Measurements from ENCODE around the gene PYGB.

Gene PYGB

DNA sequence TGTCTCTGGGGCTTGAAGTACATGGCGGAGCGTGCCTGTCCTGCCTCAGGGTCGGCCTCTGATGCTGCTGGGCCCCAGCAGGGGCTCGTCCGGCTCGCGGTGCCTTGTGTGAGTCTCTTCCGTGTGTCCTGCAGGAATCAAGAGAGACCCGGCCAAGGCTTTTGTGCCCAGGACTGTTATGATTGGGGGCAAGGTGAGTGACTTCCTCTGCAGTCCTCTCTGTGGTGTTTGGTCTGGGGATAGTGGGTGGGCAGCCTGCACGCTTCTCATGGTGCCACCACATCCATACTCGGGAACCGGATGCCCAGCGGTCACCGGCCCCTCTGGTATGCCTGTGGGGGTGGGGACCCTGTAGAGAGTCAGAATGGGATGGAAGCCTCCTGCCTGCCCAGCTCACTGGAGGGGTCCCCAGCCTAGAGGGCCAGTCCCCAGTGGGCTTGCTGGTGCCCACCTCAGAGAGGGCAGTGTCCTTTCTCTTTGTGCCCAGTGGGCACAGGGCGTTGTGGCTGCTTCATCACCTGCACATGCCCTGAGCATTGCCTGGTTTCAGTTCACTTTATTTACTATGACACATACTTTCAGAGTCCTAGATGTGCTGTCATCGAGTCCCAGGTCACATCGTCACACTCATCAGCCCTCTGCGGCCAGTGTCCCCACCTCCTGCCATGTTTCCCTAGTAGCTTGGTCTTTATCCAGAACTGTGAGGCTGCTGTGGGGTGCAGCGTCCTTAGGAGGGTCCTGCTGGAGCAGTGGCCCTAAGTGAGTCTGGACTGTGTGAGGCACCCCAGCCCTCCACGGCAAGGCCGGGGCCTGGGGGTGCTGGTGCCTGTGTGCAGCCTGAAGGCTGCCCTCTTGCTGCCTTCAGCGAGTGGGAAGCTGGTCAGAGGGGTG lies 40.7 kb downstream of the PYGB start:
- Histone ChIP-seq H3K4me3 (no peak overlapping the region), H3K4me1 (no peaks in the 10 kb centered on the region), H3K36me3 (replicated peaks) (peaks cover 39% of the 10 kb centered on the region), H3K27me3 (ENCODE audit: low read depth) (no peaks in the 10 kb centered on the region), H3K9me3 (no peaks in the 10 kb centered on the region)
- in situ Hi-C loops (cut with MboI; ENCODE audit: low sequenced_read_pairs) = no loop called here
- DNase-seq (ENCODE audit: low spot score in 2 of 2) = no peak

DNA sequence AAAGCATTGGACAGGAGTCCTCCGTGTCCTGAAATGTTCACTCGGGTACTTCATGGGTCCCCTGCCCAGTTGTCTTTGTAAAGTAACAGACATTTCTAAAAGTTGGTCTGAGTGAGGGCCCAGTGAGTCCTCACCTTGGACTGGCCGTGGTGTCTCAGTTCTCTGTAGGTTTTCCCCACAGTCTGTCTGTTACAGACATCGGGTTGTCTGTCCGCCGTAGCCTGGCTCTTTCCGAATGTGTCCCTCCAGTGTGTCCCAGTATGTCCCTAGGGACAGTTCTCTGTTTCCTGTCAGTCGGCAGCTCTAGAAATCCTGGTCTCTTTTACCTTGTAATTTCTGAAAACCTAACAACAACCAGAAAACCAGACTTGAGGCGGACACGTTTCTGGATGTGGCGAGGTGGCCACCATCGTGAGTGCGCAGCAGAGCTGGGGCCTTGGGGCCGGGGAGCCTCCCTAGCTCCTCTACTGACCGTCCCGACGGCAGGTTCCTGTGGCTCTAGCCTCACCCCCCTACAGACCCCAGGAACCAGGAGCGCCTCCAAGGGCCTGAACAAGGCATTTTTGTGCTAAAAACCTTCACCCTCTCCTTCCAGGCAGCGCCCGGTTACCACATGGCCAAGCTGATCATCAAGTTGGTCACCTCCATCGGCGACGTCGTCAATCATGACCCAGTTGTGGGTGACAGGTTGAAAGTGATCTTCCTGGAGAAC lies 42.2 kb downstream of the PYGB start:
- H3K9me3 ChIP-seq = no peaks in the 10 kb centered on the region
- in situ Hi-C loops (cut with MboI; ENCODE audit: low sequenced_read_pairs) = loop anchor here (5.0 to 10.0 kb wide), 2 partner anchors 107 to 295 kb away; partner anchors contain the start of gene APMAP
- no peaks in the 10 kb centered on the region for H3K27me3 ChIP-seq (ENCODE audit: low read depth)
- DNase-seq (ENCODE audit: low spot score in 2 of 2) = no peak
- peaks cover 31% of the 10 kb centered on the region for H3K36me3 ChIP-seq (replicated peaks)
- H3K4me1 ChIP-seq = no peaks in the 10 kb centered on the region
- no peak overlapping the region for H3K4me3 ChIP-seq

DNA sequence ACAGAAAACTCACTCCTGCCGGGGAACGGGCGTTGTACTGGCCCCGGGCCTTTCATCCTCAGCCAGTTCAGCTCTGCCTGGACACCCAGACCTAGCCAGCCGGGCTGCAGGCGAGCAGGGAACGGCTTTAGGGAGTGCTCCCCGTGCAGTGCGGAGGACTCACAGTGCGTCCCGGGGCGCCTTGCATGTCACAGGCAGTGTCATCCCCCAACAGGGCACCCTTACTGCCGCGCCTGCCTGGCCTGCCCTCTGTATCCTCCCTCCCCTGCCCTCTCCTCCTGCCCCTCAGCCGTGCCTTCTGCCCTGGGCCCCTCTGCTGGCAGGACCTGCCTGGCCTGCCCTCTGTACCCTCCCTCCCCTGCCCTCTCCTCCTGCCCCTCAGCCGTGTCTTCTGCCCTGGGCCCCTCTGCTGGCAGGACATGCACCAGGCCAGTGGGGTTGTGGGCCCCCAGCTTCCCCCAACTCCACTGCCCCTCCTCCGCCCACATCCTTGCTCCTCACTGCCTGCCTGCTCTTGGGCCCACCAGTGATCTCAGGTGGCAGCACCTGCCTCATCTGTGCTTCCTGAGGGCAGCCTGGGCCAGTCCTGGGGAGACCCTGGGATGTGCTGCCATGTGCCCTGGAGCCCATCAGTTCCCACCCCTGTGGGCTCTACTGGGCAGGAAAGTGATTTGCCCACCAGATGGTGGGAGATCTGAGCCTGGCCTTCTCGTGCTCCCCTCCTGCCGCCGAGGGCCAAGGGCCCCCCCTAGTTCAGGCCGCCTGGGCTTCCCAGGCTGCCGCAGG lies 43.0 kb downstream of the PYGB start:
- DNase-seq (ENCODE audit: low spot score in 2 of 2) = no peak

DNA sequence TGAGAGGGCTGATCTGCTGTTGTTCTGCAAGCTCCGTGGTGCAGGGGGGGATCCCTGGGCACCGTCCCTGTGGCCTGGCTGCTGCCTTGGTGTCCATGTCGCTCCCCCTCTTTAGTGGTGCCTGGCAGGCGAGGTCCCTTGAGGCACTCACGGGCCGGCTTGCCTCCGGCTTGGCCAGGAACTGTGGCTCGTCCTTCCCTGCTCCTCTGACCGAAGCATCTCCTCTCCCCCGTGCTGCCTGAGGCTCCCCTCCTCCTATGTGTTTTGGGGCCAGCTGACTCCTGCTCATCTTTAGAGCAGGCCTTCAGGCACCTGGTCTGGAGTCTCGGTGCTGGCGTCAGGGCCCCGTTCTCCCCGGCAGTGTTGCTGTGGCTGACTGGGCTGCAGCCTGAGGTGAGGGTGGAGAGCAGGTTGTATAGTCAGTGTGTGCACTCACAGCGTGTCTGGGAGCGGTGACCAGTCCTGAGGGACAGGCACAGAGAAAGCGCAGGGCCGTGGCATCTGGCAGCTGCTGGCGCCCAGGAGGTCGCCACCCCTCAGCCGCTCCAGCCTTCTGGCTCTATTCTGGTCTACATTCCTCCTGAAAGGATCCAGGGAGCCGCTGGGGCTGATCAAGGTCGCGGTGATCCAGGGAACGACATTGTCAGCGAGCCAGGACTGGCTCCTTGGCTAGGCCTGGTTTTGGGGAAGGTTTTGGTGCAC lies 43.7 kb downstream of the PYGB start:
- in situ Hi-C loops (cut with MboI; ENCODE audit: low sequenced_read_pairs) = loop anchor here (5.0 to 10.0 kb wide), 2 partner anchors 106 to 297 kb away; partner anchors contain the start of gene APMAP
- H3K4me1 ChIP-seq = no peaks in the 10 kb centered on the region
- H3K36me3 ChIP-seq (replicated peaks) = peaks cover 41% of the 10 kb centered on the region
- H3K27me3 ChIP-seq (ENCODE audit: low read depth) = no peaks in the 10 kb centered on the region
- no peak for DNase-seq (ENCODE audit: low spot score in 2 of 2)
- no peak overlapping the region for H3K4me3 ChIP-seq
- no peaks in the 10 kb centered on the region for H3K9me3 ChIP-seq

More for the DNA sequence above, 43.0 kb downstream of the PYGB start:
- in situ Hi-C loops (cut with MboI; ENCODE audit: low sequenced_read_pairs) = loop anchor here (5.0 to 10.0 kb wide), 2 partner anchors 106 to 296 kb away; partner anchors contain the start of gene APMAP
- no peaks in the 10 kb centered on the region for H3K9me3 ChIP-seq
- no peaks in the 10 kb centered on the region for H3K27me3 ChIP-seq (ENCODE audit: low read depth)
- no peak overlapping the region for H3K4me3 ChIP-seq
- no peaks in the 10 kb centered on the region for H3K4me1 ChIP-seq
- H3K36me3 ChIP-seq (replicated peaks) = peaks cover 39% of the 10 kb centered on the region

DNA sequence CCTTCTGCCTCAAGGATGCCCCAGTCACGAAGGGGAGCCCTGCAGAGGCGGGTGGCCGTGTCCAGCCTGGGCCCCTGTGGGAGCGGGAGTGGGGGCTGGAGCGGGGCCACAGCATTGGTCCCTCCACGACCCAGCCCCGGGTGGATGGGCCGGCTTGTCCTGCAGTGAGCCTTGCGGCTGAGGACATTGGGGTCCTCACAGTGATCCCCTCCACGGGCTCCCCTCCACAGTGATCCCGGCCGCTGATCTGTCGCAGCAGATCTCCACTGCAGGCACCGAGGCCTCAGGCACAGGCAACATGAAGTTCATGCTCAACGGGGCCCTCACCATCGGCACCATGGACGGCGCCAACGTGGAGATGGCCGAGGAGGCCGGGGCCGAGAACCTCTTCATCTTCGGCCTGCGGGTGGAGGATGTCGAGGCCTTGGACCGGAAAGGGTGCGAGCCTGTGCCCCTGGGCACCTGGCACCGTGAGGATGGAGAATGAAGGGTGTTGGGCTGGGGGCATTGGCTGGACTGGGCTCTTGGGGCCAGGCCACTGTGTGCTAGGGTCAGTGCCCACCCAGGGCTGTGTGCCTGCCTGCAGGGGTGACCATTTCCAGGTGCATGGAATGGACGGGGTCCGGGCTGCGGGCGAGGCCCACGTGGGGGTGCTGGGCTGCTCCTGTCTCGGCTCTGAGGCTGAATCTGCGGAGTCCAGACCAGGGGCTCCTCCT lies 44.4 kb downstream of the PYGB start:
- no peaks in the 10 kb centered on the region for H3K4me1 ChIP-seq
- H3K27me3 ChIP-seq (ENCODE audit: low read depth) = no peaks in the 10 kb centered on the region
- H3K4me3 ChIP-seq = no peak overlapping the region
- peaks cover 43% of the 10 kb centered on the region for H3K36me3 ChIP-seq (replicated peaks)
- no peaks in the 10 kb centered on the region for H3K9me3 ChIP-seq
- no peak for DNase-seq (ENCODE audit: low spot score in 2 of 2)
- in situ Hi-C loops (cut with MboI; ENCODE audit: low sequenced_read_pairs) = loop anchor here (5.0 to 10.0 kb wide), 2 partner anchors 105 to 298 kb away; partner anchors contain the start of gene APMAP

DNA sequence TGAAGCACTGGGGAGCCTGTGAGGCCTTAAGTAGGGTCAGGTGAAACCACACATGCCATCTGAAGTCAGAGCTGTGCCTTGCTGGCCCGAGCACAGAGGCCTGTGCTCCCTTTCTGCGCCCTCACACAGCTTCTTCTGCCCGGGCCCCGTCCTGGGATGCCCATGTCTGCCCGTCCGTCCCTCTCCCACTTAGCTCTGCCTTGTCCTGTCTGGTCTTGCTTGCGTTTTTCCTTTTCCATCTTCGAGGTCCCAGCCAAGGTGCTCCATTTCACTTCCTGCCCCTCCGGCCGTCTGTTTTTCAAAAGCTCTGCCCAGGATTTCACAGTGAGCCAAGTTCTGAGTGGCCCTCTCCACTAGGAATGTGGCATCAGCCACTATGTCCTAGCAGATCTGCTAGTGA lies 45.6 kb downstream of the PYGB start:
- Histone ChIP-seq H3K27me3 (ENCODE audit: low read depth) (no peaks in the 10 kb centered on the region), H3K36me3 (replicated peaks) (peaks cover 43% of the 10 kb centered on the region), H3K4me1 (no peaks in the 10 kb centered on the region), H3K9me3 (no peaks in the 10 kb centered on the region), H3K4me3 (no peak overlapping the region)
- in situ Hi-C loops (cut with MboI; ENCODE audit: low sequenced_read_pairs) = loop anchor here (5.0 to 10.0 kb wide), 2 partner anchors 104 to 299 kb away; partner anchors contain the start of gene APMAP
- no peak for DNase-seq (ENCODE audit: low spot score in 2 of 2)

DNA sequence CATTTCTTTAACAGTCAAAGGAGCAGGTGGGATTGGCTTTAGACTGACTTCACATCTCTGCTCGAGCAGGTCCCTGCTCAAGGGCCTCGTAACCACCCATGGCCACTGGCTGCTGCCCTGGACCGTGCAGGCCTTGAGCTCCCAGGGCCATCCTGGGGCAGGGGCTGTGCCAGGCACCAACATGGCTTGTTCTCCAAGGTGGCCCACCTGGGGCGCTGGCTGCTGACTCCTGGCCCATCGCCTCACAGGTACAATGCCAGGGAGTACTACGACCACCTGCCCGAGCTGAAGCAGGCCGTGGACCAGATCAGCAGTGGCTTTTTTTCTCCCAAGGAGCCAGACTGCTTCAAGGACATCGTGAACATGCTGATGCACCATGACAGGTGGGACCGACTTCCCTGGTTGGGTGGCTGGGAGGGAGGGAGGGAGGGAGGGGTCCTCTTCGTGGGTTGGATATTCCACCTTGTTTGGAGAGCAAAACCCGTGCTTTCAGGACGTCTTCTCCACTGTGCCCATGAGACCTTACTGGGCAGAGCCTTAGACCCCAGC lies 46.1 kb downstream of the PYGB start:
- peaks cover 39% of the 10 kb centered on the region for H3K36me3 ChIP-seq (replicated peaks)
- DNase-seq (ENCODE audit: low spot score in 2 of 2) = no peak
- H3K4me1 ChIP-seq = no peaks in the 10 kb centered on the region
- no peaks in the 10 kb centered on the region for H3K9me3 ChIP-seq
- in situ Hi-C loops (cut with MboI; ENCODE audit: low sequenced_read_pairs) = loop anchor here (5.0 to 10.0 kb wide), 2 partner anchors 103 to 299 kb away; partner anchors contain the start of gene APMAP
- H3K4me3 ChIP-seq = no peak overlapping the region
- H3K27me3 ChIP-seq (ENCODE audit: low read depth) = no peaks in the 10 kb centered on the region

DNA sequence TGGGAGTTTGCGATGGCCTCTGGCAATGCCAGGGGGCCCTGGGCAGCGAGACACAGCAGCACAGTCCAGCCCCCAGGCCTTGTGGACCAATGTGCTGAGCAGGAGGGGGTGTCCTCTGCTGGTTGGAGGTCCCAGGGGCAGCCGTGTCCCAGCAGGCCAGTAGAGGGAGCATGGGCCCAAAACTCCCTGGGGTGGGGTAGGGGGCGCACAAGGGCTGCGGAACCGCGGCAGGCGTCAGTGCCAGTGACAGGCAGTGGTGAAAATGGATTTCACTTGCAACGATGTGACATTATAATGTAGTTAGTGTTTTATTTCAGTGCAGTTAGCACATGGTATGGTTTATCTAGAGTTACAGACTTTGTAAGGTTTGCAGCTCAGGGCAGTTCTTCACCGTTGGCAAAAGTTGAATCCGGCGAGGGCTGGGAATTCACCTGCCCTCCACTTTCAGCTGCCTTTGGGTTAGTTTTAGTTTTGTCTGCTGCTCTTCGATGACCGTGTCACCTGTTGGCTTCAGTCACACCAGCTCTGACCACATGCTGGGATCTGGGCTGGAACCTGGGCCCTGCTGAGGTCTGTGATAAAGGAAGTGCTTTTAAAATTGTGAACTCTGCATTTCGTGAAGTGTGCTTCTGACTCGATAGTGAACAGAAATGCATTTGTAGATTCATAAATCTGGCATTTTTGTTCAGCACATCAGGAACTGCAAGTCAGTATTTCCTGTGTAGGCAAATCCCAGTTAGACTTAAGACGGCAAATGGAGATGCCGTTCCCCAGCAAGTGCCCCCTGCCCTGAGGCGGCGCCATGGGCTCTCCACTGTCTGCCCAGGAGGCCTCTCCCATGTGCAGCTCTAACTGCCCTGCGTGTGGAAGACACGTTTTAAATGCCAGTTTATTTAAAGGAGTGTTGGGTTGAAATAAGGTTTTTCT lies 46.8 kb downstream of the PYGB start:
- peak; percentile 61 to 86 for DNase-seq (ENCODE audit: low spot score in 2 of 2)
- Histone ChIP-seq H3K27me3 (ENCODE audit: low read depth) (no peaks in the 10 kb centered on the region), H3K36me3 (replicated peaks) (peaks cover 39% of the 10 kb centered on the region), H3K9me3 (no peaks in the 10 kb centered on the region), H3K4me1 (no peaks in the 10 kb centered on the region), H3K4me3 (no peak overlapping the region)
- in situ Hi-C loops (cut with MboI; ENCODE audit: low sequenced_read_pairs) = loop anchor here (5.0 to 10.0 kb wide), 2 partner anchors 103 to 300 kb away; partner anchors contain the start of gene APMAP

DNA sequence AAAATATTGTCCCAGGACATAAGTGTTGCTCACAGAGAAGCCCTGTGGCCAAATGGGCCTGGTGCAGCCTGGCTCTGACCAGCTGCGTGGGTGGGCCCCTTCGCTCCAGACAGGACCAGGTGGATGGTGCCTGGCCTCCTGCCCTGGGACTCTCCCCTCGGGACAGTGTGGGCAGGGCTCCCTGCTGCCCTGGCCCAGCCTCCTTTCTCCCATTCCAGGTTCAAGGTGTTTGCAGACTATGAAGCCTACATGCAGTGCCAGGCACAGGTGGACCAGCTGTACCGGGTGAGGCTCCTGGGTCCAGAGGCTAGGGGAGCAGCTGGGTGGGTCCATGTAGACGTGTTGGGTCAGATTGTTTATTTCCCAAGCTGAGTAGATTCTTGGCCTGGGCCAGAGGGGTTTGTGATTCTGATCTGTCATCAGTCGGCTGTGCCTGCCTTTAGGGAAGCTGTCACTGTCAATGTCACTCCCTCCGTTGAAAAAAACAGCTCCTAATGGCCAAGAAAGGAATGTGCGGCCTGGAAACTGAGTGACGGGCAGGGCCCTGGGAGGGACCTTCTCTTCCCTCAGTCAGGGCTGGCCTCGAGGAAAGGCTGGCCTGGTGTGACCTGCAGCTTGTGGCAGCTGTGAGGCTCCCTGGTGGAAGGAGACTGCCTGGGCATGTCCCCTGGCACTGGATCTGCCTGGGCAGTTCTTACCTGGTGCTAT lies 47.7 kb downstream of the PYGB start:
- Histone ChIP-seq H3K9me3 (no peaks in the 10 kb centered on the region), H3K36me3 (replicated peaks) (peaks cover 37% of the 10 kb centered on the region), H3K27me3 (ENCODE audit: low read depth) (no peaks in the 10 kb centered on the region), H3K4me1 (no peaks in the 10 kb centered on the region), H3K4me3 (no peak overlapping the region)
- in situ Hi-C loops (cut with MboI; ENCODE audit: low sequenced_read_pairs) = loop anchor here (10.0 kb wide), 1 partner anchor 301 kb away; the partner anchor contains the start of gene APMAP
- no peak for DNase-seq (ENCODE audit: low spot score in 2 of 2)

DNA sequence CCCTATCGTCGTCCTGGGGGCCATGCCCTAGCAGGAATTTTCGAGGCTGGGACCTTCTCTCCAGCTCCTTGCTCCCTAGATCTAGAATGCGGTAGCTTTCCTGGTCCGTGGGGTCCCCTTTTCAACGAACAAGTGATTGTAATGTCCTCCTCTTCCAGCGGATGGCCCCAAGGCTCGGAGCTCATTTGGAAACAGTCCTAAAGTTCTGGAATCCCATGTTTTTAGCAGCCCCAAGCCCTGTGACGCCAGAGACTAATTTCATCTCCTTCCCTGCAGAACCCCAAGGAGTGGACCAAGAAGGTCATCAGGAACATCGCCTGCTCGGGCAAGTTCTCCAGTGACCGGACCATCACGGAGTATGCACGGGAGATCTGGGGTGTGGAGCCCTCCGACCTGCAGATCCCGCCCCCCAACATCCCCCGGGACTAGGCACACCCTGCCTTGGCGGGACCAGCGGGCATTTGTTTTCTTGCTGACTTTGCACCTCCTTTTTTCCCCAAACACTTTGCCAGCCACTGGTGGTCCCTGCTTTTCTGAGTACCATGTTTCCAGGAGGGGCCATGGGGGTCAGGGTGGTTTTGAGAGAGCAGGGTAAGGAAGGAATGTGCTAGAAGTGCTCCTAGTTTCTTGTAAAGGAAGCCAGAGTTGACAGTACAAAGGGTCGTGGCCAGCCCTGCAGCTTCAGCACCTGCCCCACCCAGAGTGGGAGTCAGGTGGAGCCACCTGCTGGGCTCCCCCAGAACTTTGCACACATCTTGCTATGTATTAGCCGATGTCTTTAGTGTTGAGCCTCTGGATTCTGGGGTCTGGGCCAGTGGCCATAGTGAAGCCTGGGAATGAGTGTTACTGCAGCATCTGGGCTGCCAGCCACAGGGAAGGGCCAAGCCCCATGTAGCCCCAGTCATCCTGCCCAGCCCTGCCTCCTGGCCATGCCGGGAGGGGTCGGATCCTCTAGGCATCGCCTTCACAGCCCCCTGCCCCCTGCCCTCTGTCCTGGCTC lies 48.5 kb downstream of the PYGB start:
- Histone ChIP-seq H3K27me3 (ENCODE audit: low read depth) (no peaks in the 10 kb centered on the region), H3K9me3 (no peaks in the 10 kb centered on the region), H3K4me1 (no peaks in the 10 kb centered on the region), H3K4me3 (no peak overlapping the region), H3K36me3 (replicated peaks) (peaks cover 32% of the 10 kb centered on the region)
- in situ Hi-C loops (cut with MboI; ENCODE audit: low sequenced_read_pairs) = loop anchor here (10.0 kb wide), 1 partner anchor 302 kb away; the partner anchor contains the start of gene APMAP
- DNase-seq (ENCODE audit: low spot score in 2 of 2) = peak; percentile 24 to 61

Data from HAP-1 (cell line).